COLO829 (cell line): ENCODE measurements around the gene APLF.
"Not testable (repeated sequence)": the region's sequence is repeated elsewhere in the genome, so short reads cannot be mapped to it uniquely, and the experiment has no call there.

Experiments
- DNase-seq: peaks from one replicate; pipeline ENCODE4 v3.0.0; 2012; ENCODE audit warnings: low spot score

The APLF gene

DNA sequence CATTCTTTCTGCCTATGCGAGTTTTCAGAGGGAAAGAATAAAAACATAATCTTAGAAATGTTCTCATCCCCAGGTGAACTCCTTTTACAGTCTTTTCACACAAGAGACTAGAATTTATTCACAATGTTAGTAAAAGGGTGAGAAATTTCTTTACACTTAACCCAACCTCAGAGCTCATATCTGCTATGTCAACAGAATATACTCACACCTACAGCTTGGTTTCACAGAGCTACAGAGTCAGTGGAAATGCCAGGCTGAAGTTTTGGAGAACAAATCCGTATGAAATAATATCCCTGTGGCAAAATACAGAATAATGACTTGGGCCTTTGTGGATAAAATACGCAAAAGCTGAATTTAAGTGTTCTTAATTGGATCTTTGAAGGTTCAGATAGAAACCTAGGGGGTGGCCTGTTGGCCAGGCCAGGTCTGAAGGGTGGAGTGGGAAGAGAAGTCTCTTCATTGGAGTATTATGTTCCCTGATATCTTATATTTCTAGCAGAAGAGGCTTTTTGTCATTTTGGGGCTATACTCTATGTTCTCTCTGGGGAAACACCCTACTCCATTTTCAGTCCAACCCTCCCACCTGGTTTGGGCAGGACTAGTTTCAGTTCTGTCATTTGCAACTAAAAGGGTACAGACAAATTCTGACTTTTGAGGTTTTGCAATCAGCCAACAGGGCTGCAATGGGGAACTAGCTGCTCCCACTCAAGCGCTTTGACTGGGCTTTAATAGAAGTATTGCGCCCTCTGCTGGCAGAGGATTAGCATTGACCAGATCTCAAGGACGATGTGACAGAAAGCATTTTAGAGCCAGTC lies 26.0 kb upstream of the APLF start:
- DNase-seq: peak; percentile 42

DNA sequence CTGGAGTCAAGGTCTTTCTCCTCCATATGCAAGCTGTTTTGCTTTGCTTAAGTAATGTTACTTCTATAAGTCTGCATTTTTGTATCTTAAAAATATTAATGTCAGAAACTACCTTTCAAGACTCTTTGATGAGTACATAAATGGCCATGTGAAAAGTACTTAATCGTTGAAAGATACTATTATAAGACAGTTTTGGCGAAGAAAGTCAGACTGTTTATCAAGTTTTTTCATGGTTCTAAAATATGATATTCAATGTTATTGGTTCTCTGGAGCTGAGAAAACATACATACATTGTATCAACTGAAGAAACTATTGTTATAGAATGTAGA lies 25.4 kb upstream of the APLF start:
- no peak for DNase-seq

DNA sequence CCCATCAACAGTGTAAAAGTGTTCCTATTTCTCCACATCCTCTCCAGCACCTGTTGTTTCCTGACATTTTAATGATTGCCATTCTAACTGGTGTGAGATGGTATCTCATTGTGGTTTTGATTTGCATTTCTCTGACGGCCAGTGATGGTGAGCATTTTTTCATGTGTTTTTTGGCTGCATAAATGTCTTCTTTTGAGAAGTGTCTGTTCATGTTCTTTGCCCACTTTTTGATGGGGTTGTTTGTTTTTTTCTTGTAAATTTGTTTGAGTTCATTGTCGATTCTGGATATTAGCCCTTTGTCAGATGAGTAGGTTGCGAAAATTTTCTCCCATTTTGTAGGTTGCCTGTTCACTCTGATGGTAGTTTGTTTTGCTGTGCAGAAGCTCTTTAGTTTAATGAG lies 21.0 kb upstream of the APLF start:
- not testable (repeated sequence) for DNase-seq

DNA sequence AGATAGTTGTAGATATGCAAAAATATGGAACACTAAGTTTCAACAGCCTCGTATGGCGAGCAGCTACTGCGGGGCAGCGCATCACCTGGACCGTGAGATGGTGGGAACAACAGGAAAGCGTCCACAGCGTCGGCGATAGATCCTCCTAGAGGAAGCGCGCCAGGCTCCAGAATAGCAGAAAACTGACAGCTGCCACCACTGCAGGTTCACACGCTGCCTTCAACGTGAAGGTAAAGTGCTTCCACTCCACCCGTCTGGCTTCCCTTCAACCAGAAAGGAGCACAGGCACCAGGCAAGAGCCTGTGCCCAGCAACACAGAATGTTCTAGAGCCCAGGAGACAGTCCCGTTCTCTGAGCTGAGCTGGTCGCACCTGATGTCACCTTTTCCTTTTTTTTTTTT lies 20.3 kb upstream of the APLF start:
- DNase-seq: no peak

DNA sequence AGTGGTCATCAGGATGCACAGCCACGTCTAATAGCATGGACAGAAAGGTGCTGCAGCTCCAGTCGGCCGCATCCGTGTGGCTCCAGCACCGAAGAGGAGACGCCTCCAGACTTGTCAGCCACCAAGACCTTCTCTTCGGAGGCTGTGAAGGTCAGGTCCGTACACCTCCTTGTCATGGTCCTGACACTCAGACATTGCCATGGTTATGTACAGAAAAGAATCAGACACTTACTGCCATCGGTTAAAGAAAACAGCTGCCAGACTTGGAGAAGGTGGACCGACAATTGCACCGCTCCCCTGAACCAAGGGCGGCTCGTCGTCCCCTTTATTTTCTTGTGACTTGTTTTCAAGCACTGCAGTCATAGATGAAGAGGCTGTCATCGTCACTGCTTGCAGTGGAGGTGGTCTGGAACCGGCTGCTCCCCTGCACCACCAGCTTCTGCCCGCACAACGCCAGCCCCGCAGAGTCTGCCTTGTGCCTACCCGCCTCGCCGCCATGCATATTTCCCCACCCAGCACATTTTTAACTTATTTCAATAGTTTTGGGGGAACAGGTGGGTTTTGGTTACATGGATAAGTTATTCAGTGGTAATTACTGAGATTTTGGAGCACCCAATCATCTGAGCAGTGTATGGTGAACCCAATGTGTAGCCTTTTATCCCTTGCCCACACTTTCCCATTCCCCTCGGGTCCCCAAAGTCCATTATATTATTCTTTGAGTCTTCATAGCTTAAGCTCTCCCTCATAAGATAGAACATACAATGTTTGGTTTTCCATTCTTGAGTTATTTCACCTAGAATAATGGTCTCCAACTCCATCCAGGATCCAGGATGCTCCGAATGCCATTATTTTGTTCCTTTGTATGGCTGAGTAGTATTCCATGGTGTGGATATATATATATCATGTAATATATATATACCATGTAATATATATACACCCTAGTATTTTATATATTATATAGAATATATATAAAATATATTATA lies 18.4 kb upstream of the APLF start:
- no peak for DNase-seq

DNA sequence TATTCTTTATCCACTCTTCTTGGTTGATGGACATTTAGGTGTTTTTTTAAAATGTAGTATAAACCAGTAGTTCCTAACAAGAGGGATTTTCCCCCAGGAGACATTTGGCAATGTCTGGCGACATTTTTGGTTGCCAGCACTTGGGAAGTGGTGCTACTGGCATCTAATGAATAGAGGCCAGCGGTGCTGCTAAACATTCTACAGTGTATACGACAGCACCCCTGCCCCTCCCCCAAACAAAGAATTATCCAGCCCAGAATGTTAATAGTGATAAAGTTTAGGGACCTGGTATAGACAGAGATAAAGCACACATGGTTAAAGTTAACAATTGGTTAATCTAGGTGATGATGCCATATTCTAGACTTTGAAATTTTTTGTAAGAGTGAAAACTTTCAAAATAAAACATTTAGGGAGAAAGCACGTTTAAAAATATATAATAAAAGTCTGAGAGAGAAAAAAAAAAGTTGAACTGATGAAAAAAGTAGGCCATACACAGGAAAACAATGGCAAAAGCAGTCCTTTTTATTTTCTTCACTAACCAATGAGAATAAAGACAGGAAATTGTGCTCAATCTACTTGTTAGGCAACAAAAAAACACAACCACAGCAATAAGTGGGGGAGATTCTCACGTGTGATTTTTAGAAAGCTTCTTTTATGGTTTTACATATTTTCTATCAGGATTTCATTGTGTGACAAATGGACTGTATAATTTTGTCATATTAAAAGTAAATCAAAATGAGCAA lies 15.1 kb upstream of the APLF start:
- no peak for DNase-seq

DNA sequence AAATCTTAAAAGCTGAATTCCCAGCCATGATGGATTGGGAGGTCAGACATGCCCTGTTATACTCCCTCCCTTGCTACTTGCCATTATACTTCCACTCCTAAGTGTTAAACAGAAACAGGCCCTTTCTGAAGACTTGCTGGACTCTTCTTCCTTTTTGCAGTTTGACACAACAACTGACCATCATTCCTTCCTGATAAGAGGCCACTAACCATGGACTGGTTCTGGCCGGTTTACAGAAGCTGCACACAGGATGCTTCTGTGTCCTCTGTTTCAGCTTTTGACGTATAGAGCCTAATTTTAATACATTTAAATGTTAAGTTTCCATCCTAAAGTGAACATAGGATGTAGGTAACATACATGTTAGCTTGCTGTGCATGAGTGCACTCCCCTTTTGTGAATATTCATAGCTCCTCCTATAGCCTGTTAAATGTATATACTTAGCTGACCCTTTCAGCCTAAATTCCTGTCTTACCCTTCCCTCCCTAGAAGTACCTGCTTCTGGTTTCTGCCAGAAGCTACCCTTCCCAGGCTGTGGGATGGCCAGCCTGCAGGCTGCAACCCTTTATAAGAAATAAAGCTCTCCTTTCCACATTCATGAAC lies 13.5 kb upstream of the APLF start:
- no peak for DNase-seq

DNA sequence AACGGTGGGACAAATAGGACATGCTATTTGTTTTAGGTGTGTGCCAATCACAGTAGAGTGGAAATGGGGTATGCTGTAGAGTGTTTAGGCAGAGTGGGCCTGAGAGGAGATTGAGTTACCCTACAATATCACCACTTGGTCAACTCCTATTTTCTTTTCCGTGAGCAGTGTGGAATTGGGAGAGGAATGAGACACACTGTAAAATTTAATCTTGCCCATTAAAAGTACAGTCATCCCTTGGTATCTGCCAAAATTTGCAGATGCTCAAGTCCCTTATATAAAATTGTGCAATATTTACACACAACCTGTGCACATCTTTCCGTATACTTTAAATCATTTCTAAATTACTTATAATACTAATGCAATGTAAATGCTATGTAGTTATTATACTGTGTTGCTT lies 12.7 kb upstream of the APLF start:
- DNase-seq: no peak

DNA sequence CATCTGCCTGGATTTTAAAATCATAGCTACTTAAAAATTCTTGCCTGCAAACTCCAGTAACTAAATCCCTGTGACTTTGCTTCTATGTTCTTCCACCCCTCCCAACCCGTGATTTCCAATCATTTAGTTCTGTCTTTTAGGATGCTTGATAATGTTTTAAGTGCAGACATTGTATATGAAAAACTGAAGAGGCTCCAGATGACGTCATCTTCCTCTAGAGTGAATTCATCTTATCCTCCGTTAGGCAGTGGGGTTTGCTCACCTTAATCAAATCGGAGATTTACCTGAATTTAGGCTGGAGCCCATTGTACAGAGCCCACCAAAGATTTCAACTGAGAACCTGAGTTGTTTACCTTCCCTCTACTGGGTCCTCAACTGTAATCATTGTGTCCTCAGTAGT lies 11.2 kb upstream of the APLF start:
- no peak for DNase-seq

DNA sequence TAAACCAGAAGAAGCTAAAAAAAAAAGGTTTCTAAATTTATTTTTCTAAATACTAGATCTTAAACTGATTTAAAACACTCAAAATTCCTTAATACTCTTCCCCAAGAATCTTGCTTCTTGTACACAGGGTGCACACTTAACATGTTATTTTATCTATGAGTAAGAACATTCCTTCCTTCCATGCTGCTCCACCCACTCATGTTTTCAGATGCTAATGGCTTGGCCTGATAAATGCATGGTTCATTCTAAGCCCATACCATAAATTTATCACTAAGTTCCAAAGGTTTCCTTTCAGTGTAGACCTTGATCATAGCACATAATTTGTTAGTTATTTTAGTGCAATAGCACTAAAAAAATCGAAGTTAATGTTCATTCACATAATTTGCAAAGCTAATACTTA lies 8.4 kb upstream of the APLF start:
- DNase-seq: peak; percentile 14

DNA sequence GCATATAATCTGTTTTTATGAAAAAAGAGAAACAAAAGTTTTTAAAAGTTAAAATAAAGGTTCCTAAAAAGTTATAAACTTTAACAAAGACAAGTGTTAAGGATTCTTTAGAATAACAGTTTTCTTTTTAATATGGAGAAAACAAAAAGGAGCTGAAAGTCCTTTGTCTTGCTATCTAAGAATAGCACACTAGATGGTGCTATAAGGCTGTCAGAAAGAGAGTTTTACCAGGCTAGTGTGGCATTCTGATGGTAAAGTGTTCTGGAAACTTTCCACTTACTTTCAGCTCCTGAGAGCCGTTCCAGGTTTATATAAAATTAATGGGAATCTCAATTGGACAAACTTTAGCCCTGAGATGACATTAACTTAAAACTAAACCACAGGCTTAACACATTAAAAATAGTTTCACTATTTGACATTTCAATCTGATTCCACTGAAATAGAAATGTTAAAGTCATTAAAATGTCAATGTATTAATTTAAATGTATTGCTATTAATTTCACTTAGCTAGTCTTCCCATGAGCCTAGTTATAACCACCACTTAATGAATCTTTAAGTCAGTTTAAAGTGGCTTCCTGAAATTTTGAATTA lies 4.0 kb upstream of the APLF start:
- no peak for DNase-seq

DNA sequence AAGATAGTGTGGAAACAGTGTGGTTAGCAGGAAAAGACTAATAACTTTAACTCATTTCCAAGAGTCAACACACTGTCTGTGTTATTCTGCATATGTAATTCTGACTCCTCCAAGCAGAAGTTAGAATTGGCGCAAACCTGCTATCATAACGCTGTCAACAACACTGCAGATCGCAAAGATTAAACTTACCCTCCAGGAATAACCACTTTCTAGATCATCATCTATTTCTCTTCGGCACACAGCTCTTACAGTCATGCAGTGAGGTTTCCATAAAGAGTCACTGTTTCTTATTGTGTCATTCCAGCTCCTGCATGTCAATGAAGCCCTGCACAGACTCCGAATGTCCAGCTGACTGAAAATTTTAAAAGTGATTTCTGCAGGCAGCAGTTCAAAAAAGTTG lies 2.7 kb upstream of the APLF start:
- DNase-seq: no peak

DNA sequence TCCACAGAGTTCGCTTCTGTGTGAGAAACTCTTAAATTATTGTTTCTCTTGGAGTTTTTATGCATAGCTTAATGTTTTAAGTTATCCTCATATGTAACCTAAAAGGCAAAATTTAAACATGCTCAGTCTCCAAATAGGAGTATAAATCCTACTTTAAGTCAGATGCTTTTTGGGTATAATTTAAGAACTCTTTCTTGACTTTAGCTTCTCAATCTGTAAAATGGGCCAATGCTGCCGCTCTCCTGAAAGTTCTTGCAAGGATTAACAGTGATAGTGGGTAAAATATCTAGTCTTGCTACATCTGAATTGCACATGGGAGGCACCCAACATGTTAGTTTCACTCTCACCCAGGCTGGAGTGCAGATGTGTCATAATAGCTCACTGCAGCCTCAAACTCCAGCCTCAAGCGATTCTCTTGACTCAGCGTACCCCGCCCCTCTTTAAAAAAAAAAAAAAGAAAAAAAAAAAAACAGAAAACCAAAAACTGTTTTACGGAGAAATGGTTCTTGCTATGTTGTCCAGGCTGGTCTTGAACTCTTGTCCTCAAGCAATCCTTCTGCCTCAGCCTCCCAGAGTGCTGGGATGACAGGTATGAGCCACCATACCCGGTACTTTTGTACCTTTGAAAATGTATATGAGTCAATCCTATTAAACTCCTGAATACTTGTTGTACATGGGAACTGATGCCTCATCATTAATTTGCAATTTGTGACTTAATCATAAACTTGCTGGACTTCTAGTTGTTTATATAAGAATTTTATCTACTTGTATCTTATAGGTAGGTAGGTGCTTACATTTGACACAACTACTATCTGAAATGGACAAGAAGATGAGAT lies 2.1 kb upstream of the APLF start:
- no peak for DNase-seq

DNA sequence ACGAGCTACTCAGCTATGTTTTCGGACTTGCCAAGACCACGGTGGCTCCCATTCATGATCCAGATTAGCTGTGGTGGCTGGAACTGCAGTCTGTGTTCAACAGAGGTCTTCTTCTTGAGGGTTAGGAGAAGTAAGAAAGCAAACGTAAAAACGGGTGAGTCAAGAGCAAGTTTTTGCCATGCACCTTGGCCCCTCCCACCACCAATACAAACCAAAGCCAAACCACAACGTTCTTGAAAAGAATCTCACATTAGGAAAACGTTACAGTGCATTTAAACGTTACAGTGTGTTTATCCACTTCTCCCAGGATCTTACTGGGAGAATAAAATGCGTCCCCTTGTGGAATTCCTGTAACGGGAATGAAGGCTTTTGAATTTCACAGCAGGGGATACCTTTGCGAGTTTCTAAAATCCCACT lies 1.0 kb upstream of the APLF start:
- no peak for DNase-seq

DNA sequence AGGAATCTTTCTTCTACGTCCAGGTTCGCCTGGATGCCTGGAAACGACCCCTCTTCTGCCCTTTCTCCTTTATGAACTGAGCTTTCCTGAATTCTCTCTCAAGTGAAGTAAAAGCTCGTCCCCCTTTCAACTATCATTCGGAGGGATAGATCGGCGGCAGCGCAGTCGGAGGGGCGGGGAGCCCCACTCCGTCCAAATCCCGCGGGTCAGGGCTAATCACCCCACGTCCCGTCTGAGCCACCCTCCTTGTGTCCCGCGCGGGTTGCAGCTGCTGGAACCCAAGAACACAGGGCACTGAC lies 658 bp upstream of the APLF start:
- DNase-seq: no peak

DNA sequence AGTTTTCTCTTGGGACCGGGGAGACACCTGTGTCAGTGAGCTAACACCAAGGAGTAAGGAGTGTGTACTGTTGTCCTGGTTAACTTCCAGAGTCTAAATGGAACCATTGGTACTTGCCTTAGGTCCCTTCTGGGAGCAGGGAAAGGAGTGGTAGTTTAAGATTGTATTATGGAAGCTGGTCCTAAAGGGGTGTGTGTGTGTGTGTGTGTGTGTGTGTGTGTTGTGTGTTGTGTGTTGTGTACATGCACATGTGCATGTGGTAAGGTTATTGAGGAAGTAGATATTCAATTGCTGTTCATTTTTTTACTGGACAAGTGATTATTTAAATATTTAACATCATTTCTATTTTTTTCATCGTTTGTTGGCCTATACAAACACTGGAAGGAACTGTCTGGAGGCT lies 1.4 kb downstream of the APLF start:
- DNase-seq: no peak

DNA sequence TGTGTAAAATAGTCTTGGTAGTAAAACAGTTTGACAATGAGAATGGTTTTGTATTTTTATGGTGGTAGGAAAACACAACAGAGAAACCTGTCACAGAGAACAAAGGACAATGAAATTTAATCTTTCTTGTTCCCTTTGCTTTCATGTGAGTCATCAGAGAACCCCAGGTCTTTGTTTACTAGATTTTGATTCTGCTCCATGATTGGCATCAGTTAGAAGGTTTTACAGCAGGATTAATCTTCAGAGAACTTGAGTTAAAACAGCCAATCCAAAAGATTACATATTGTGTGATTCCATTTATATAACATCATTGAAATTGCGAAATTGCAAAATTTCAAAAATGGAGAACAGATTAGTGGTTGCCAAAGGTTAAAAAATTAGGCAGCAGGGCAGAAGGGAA lies 2.5 kb downstream of the APLF start:
- DNase-seq: no peak

DNA sequence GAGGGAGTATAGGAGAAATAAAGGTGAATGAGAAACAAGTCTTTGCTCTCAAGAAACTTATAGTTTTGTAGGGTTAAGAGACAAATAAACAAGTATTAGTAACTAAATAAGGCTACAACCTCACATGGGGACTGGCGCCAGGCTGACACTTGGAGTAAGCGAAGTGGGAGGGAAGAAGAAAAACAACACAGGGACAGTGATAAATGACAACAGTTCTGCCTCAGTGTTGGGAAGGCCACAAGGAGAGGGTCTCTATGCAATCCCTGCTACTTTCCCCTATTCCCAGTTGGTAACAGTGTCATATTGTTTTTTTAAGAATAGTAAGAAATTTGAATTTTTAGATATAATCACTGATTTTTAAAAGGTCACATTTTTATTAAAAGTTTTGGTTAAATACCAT lies 4.0 kb downstream of the APLF start:
- no peak for DNase-seq

DNA sequence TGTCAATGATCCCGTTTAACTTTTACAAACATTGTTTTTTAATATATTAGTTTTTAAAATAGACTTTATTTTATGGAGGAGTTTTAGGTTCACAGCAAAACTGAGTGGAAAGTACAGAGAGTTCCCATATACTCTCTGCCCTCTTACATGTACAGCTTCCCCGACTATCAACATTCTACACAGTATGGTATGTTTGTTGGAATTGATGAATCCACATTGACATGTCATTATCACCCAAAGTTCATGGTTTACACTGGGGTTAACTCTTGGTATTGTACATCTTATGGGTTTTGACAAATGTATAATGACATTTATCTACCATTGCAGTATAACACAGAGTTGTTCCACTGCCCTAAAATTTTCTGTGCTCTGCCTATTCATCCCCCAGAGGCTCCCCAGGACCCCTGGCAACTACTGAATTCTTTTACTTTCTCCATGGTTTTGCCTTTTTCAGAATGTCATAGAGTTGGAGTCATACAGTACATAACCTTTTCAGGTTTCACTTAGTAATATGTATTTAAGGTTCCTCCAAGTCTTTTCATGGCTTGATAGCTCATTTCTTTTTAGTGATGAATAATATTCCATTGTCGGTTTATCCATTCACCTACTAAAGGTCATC lies 5.5 kb downstream of the APLF start:
- DNase-seq: no peak

DNA sequence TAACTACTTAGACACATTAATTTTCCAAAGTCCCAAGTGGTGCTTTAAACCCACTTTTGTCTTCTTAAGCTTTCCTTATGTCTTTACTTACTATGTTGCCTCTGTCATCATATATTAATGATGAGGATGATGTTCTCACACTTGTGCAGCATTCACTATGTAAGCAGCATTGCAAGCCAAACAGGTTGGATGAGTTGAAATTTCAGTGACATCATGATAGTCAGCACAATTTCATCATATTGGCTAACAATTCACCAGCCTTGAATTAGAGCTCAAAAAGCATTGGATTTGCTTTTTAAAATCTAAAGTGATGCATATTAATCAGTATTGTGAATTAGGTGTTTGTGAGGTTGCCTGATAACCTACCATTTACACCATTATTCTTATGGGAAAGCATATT lies 7.7 kb downstream of the APLF start:
- no peak for DNase-seq

DNA sequence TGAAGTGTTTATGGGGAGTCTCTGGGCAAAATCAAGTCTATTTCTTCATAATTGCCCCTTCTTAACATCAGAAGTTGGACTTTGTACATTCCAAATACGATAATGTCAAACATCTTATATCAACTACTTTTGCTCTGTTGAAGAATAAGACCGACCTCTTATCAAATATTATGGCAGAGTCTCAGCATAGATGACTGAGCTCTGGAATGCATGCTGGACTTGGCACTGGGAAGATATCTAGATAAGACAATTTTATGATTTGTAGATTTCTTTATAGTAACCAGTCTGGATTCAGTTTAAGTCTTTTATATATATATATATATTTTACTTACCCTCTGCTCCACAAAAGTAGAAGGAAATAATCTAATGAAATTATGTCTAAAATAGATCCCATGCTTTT lies 8.2 kb downstream of the APLF start:
- no peak for DNase-seq
